ENCODE measurements around the gene NTRK3.

The NTRK3 gene

GRCh38 chr15:88225461-88225860 is 31.1 kb downstream of the NTRK3 start:
- H3K36me3 Mint-ChIP-seq (ENCODE audit: low read depth): no peaks in the 10 kb centered on the region
- H3K4me3 Mint-ChIP-seq: no peak overlapping the region
- H3K27me3 Mint-ChIP-seq (ENCODE audit: low read depth): peaks cover 5% of the 10 kb centered on the region
- H3K9me3 Mint-ChIP-seq: no peaks in the 10 kb centered on the region
- no peak overlapping the region for H3K27ac Mint-ChIP-seq
- H3K4me1 Mint-ChIP-seq (ENCODE audit: low read depth): no peaks in the 10 kb centered on the region

- no peak overlapping the region for H3K4me3 Mint-ChIP-seq
- no peaks in the 10 kb centered on the region for H3K36me3 Mint-ChIP-seq (ENCODE audit: low read depth)
- H3K27ac Mint-ChIP-seq: no peak overlapping the region
- peaks cover 5% of the 10 kb centered on the region for H3K27me3 Mint-ChIP-seq (ENCODE audit: low read depth)
- H3K9me3 Mint-ChIP-seq: no peaks in the 10 kb centered on the region
- H3K4me1 Mint-ChIP-seq (ENCODE audit: low read depth): no peaks in the 10 kb centered on the region
Measured at GRCh38 chr15:88223084-88223483, 33.5 kb downstream of the NTRK3 start.

GRCh38 chr15:88221836-88222235 is 34.7 kb downstream of the NTRK3 start:
- H3K4me3 Mint-ChIP-seq: no peak overlapping the region
- H3K27me3 Mint-ChIP-seq (ENCODE audit: low read depth): peaks cover 5% of the 10 kb centered on the region
- H3K36me3 Mint-ChIP-seq (ENCODE audit: low read depth): no peaks in the 10 kb centered on the region
- no peaks in the 10 kb centered on the region for H3K9me3 Mint-ChIP-seq
- H3K27ac Mint-ChIP-seq: no peak overlapping the region
- H3K4me1 Mint-ChIP-seq (ENCODE audit: low read depth): no peaks in the 10 kb centered on the region

GRCh38 chr15:88220443-88221335 is 35.9 kb downstream of the NTRK3 start:
- Mint-ChIP-seq H3K4me1 (ENCODE audit: low read depth) (no peaks in the 10 kb centered on the region), H3K4me3 (no peak overlapping the region), H3K9me3 (no peaks in the 10 kb centered on the region), H3K27ac (no peak overlapping the region), H3K27me3 (ENCODE audit: low read depth) (peaks cover 5% of the 10 kb centered on the region), H3K36me3 (ENCODE audit: low read depth) (no peaks in the 10 kb centered on the region)

- Mint-ChIP-seq H3K4me1 (ENCODE audit: low read depth) (no peaks in the 10 kb centered on the region), H3K4me3 (no peak overlapping the region), H3K27me3 (ENCODE audit: low read depth) (no peaks in the 10 kb centered on the region), H3K36me3 (ENCODE audit: low read depth) (no peaks in the 10 kb centered on the region), H3K27ac (no peak overlapping the region), H3K9me3 (no peaks in the 10 kb centered on the region)
Measured at GRCh38 chr15:88219623-88220022, 36.9 kb downstream of the NTRK3 start.

- Mint-ChIP-seq H3K9me3 (no peaks in the 10 kb centered on the region), H3K36me3 (ENCODE audit: low read depth) (no peaks in the 10 kb centered on the region), H3K4me3 (no peak overlapping the region), H3K4me1 (ENCODE audit: low read depth) (no peaks in the 10 kb centered on the region), H3K27ac (no peak overlapping the region), H3K27me3 (ENCODE audit: low read depth) (no peaks in the 10 kb centered on the region)
Measured at GRCh38 chr15:88218557-88219221, 37.9 kb downstream of the NTRK3 start.

GRCh38 chr15:88215066-88215648 is 41.4 kb downstream of the NTRK3 start:
- Mint-ChIP-seq H3K4me3 (no peak overlapping the region), H3K4me1 (ENCODE audit: low read depth) (no peaks in the 10 kb centered on the region), H3K27ac (no peak overlapping the region)

GRCh38 chr15:88209111-88209510 is 47.4 kb downstream of the NTRK3 start:
- Mint-ChIP-seq H3K4me1 (ENCODE audit: low read depth) (no peaks in the 10 kb centered on the region), H3K9me3 (no peaks in the 10 kb centered on the region), H3K27ac (no peak overlapping the region), H3K27me3 (ENCODE audit: low read depth) (peaks cover 4% of the 10 kb centered on the region), H3K4me3 (no peak overlapping the region), H3K36me3 (ENCODE audit: low read depth) (no peaks in the 10 kb centered on the region)

More at GRCh38 chr15:88215066-88215648, 41.4 kb downstream of the NTRK3 start:
- Mint-ChIP-seq H3K27me3 (ENCODE audit: low read depth) (no peaks in the 10 kb centered on the region), H3K36me3 (ENCODE audit: low read depth) (no peaks in the 10 kb centered on the region), H3K9me3 (no peaks in the 10 kb centered on the region)

GRCh38 chr15:88208396-88208795 is 48.1 kb downstream of the NTRK3 start:
- Mint-ChIP-seq H3K4me3 (no peak overlapping the region), H3K27ac (no peak overlapping the region), H3K9me3 (no peaks in the 10 kb centered on the region), H3K27me3 (ENCODE audit: low read depth) (peaks cover 4% of the 10 kb centered on the region), H3K36me3 (ENCODE audit: low read depth) (no peaks in the 10 kb centered on the region), H3K4me1 (ENCODE audit: low read depth) (no peaks in the 10 kb centered on the region)

GRCh38 chr15:88207565-88207964 is 49.0 kb downstream of the NTRK3 start:
- Mint-ChIP-seq H3K36me3 (ENCODE audit: low read depth) (no peaks in the 10 kb centered on the region), H3K27me3 (ENCODE audit: low read depth) (peaks cover 4% of the 10 kb centered on the region), H3K27ac (no peak overlapping the region), H3K4me1 (ENCODE audit: low read depth) (no peaks in the 10 kb centered on the region), H3K4me3 (no peak overlapping the region), H3K9me3 (no peaks in the 10 kb centered on the region)

- Mint-ChIP-seq H3K36me3 (ENCODE audit: low read depth) (no peaks in the 10 kb centered on the region), H3K4me3 (no peak overlapping the region), H3K27ac (no peak overlapping the region), H3K4me1 (ENCODE audit: low read depth) (no peaks in the 10 kb centered on the region), H3K27me3 (ENCODE audit: low read depth) (peaks cover 4% of the 10 kb centered on the region), H3K9me3 (no peaks in the 10 kb centered on the region)
Measured at GRCh38 chr15:88204584-88204983, 52.0 kb downstream of the NTRK3 start.

- H3K27ac Mint-ChIP-seq: no peak overlapping the region
- H3K4me3 Mint-ChIP-seq: no peak overlapping the region
- no peaks in the 10 kb centered on the region for H3K4me1 Mint-ChIP-seq (ENCODE audit: low read depth)
- no peaks in the 10 kb centered on the region for H3K36me3 Mint-ChIP-seq (ENCODE audit: low read depth)
- H3K9me3 Mint-ChIP-seq: no peaks in the 10 kb centered on the region
- no peaks in the 10 kb centered on the region for H3K27me3 Mint-ChIP-seq (ENCODE audit: low read depth)
Measured at GRCh38 chr15:88202231-88202630, 54.3 kb downstream of the NTRK3 start.

GRCh38 chr15:88201207-88201606 is 55.3 kb downstream of the NTRK3 start:
- no peaks in the 10 kb centered on the region for H3K4me1 Mint-ChIP-seq (ENCODE audit: low read depth)
- no peaks in the 10 kb centered on the region for H3K27me3 Mint-ChIP-seq (ENCODE audit: low read depth)
- H3K9me3 Mint-ChIP-seq: no peaks in the 10 kb centered on the region
- no peak overlapping the region for H3K4me3 Mint-ChIP-seq
- no peak overlapping the region for H3K27ac Mint-ChIP-seq
- no peaks in the 10 kb centered on the region for H3K36me3 Mint-ChIP-seq (ENCODE audit: low read depth)

GRCh38 chr15:88196961-88197360 is 59.6 kb downstream of the NTRK3 start:
- Mint-ChIP-seq H3K4me3 (no peak overlapping the region), H3K36me3 (ENCODE audit: low read depth) (no peaks in the 10 kb centered on the region), H3K27me3 (ENCODE audit: low read depth) (no peaks in the 10 kb centered on the region), H3K27ac (no peak overlapping the region), H3K4me1 (ENCODE audit: low read depth) (no peaks in the 10 kb centered on the region), H3K9me3 (no peaks in the 10 kb centered on the region)

GRCh38 chr15:88194162-88194561 is 62.4 kb downstream of the NTRK3 start:
- no peak overlapping the region for H3K4me3 Mint-ChIP-seq
- H3K27me3 Mint-ChIP-seq (ENCODE audit: low read depth): no peaks in the 10 kb centered on the region
- no peaks in the 10 kb centered on the region for H3K4me1 Mint-ChIP-seq (ENCODE audit: low read depth)
- H3K9me3 Mint-ChIP-seq: no peaks in the 10 kb centered on the region
- no peak overlapping the region for H3K27ac Mint-ChIP-seq
- H3K36me3 Mint-ChIP-seq (ENCODE audit: low read depth): no peaks in the 10 kb centered on the region

Measured in T-helper 1 cell treated with Interleukin-12 subunit alpha and Interleukin-12 subunit beta and Interleukin-4 antibody, amounts not matched to agents 30 μg/mL and 1 μg/mL, for 36 hours (primary cell).